Measurements from ENCODE around the gene TPK1. TPM values are rescaled to one million over a fixed set of nuclear protein-coding genes. Genes with fewer than 3 reads are reported as not detected.

TPK1 gene
- total RNA-seq, result 10 to 100 TPM in 2 of 4 donors, 1 to 10 TPM in 2; 8.0 to 15.6 (median 11.1) TPM

DNA sequence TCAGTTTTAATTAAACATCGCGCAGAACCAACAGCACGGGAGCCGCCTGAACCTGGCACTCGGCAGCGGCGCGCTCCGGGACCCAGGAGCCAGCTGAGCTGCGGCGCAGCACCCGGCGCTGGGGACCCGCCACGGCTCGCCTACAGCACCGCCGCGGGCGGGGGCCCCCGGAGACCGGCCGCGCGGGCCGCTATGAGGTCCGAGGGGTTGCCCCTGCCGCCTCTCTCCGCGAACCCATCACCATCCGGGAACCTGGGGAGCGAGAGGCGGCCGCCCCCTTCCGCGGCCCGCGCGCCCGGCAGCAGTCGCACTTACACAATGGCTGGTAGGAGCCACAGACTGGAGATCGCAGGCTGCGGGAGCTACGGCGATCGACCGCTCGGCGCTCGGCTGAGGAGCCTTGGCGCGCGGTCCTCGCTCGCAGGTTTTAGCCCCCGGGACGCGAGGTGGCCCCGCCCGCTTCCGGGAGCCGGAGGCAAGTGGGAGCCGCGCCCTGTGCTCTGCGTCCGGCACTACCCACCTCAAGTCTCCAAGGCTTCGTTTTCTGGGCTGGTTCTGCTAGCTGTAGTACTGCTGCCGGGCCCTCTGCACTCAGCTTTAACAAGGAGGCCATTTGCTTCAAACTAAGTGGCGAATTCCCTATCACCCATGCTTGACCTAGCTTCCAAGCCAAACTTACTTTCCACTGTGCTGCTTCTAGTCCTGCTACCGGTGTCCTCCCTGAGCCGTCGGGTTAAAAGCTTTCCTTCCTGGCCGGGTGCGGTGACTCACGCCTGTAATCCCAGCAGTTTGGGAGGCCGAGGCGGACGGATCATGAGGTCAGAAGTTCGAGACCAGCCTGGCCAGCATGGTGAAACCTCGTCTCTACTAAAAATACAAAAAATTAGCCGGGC lies at the start of gene TPK1:
Gene TPK1 (minus strand): TSS at position 402 of the 893 bp plus-strand sequence. CDS start 451 bp downstream, outside the sequence.
- TF ChIP-seq CTCF (IDR thresholded peaks at IDR 0.05; ENCODE audit: low read depth), result no peak

DNA sequence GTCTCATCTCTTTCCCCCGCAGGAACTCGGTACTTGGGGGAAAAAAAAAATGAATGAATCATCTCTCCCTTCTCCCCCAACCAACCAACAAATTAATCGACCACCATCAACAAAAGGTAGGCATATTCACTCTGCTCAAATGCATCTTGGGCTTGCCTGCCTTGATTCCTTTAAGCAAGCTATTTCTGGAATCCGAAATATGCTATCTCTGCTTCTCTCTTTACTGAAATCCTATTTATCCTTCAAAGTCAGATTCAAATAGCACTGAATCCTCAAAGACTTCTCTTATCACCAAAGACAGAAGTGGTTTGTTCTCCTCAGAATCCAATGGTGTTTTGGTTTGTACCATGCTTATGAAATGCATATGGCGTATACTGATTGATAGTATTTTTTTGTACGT lies 49.6 kb upstream of the TPK1 start:
- no peak for TF ChIP-seq CTCF (IDR thresholded peaks at IDR 0.05; ENCODE audit: low read depth)

DNA sequence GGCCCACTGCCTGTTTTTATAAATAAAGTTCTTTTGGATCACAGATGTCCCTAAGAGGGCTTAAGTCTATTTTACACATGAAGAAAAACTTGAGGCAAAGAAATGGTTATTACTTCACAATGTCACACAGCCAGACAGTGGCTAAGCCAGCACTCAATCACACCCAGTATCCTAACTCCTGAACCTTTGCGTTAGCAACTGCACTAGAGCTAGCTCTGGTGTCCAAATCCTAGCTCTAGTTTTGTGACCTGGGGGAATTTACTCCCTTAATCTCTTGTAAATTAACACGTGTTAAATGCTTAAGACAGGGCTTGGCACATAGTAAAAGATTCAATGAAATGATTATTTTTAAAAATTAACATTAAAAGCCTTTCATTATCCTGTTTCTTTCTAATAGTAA lies 49.0 kb upstream of the TPK1 start:
- TF ChIP-seq CTCF (IDR thresholded peaks at IDR 0.05; ENCODE audit: low read depth), result no peak

GRCh38 chr7:144873316-144873845 lies 37.5 kb upstream of the TPK1 start:
- TF ChIP-seq CTCF (IDR thresholded peaks at IDR 0.05; ENCODE audit: low read depth), result no peak

DNA sequence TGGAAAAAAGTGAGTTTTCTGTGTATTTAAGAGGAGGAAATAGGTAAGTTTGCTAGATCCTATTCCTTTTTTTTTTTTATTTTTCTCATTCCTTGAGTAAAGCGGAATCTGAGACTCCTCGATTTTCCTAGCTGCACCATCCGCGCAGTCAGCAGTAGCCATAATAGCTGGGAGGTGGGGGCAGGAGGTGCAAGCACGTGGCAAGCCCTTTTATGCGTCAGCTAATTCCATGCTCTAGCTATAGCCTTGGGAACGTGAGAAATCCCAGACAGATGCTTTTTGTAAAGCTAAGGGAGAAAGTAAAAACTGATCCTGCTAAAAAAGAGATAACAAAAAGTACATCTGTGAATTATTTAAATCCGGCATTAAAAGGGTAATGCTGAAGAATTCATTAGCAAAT lies 33.2 kb upstream of the TPK1 start:
- no peak for TF ChIP-seq CTCF (IDR thresholded peaks at IDR 0.05; ENCODE audit: low read depth)

DNA sequence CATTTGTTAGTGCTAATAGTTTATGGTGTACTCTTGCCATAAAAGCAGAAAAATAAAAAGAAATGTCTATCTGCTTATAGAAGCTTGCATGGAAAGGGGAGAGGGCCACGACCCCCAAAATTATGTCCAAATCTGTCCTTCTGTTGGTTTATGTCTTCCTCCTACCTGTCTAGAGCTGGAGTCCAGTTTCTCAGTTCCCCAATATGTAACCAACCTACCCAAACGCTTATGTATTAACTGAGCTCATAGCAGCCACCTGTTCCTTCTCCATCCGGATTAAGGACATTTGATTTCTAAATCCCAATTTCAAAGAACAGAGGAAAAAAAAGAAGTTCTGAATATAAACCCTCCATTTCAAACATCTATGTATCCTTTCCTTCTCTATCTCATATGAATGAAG lies 30.3 kb upstream of the TPK1 start:
- no peak for TF ChIP-seq CTCF (IDR thresholded peaks at IDR 0.05; ENCODE audit: low read depth)

DNA sequence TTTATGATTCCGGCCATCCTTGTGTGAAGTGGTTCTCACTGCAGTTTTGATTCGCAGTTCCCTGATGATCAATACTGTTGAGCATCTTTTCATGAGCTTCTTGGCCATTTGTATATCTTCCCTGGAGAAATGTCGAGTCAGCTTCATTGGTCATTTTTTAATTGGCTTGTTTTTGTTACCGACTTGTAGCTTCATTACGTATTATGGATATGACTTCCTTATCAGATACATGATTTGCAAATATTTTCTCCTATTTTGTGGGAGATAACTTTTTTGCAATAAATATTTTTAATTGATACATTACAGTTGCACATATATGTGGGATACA lies 27.4 kb upstream of the TPK1 start:
- no peak for TF ChIP-seq CTCF (IDR thresholded peaks at IDR 0.05; ENCODE audit: low read depth)
